H1 (cell line): Measurements from ENCODE around the gene BTBD7. TPM values are rescaled to one million over a fixed set of nuclear protein-coding genes. Genes with fewer than 3 reads are reported as not detected.

Experiments
- CTCF ChIA-PET: fragments of 300-600 bp; sonication (Branson Sonifier 250); formaldehyde crosslinking; loops from one replicate; lab custom pipeline; 2021; ENCODE audit not compliant: partially characterized antibody; lab: Charles Lee
- POLR2A ChIA-PET: fragments of 300-600 bp; sonication (Branson Sonifier 250); formaldehyde crosslinking; loops from one replicate; lab custom pipeline; 2021; ENCODE audit warnings: inconsistent platforms; ENCODE audit not compliant: partially characterized antibody; lab: Charles Lee
- DNase-seq, 2 experiments: peaks; one replicate each; pipeline versions ENCODE4 v3.0.0 to v3.0.0-alpha.2; 2010 to 2022; ENCODE audit warnings: low spot score in 2 of 2, low read depth in 1 of 2, mixed read lengths in 1 of 2
- FAIRE-seq: peaks from 2 replicates; lab custom pipeline; 2011; peaks lifted over from hg19 to GRCh38; lab: Jason Lieb, UNC
- H2AFZ ChIP-seq: 2 replicates; pipeline ENCODE4 v1.8.1; 2012; ENCODE audit warnings: low read length, inconsistent platforms
- H2AK5ac ChIP-seq: 2 replicates; pipeline ENCODE4 v1.6.1; 2013; ENCODE audit warnings: low read depth, low read length
- H2BK120ac ChIP-seq: replicated peaks from 2 replicates; pipeline ENCODE3; 2013; ENCODE audit warnings: low read depth, low read length, inconsistent platforms
- H2BK12ac ChIP-seq: 2 replicates; pipeline ENCODE4 v1.6.1; 2013; ENCODE audit warnings: low read depth, low read length
- H2BK15ac ChIP-seq: 2 replicates; pipeline ENCODE4 v1.6.1; 2013; ENCODE audit warnings: low read length
- H2BK20ac ChIP-seq: 2 replicates; pipeline ENCODE4 v1.6.1; 2013; ENCODE audit warnings: low read length
- H2BK5ac ChIP-seq: 2 replicates; pipeline ENCODE4 v1.6.1; 2013; ENCODE audit warnings: low read depth, low read length
- H3K14ac ChIP-seq: 2 replicates; pipeline ENCODE4 v1.6.1; 2013; ENCODE audit warnings: inconsistent platforms; ENCODE audit not compliant: insufficient read length
- H3K18ac ChIP-seq: 2 replicates; pipeline ENCODE4 v1.6.1; 2013; ENCODE audit warnings: low read length; ENCODE audit errors: extremely low read depth
- H3K23ac ChIP-seq: 2 replicates; pipeline ENCODE4 v1.6.1; 2013; ENCODE audit warnings: inconsistent platforms; ENCODE audit not compliant: insufficient read length
- H3K23me2 ChIP-seq: 2 replicates; pipeline ENCODE4 v1.6.1; 2013; ENCODE audit warnings: low read depth, low read length
- H3K27ac ChIP-seq: 2 replicates; pipeline ENCODE4 v1.6.1; 2011; ENCODE audit warnings: low read depth, low read length, inconsistent platforms
- H3K27me3 ChIP-seq, 4 experiments: replicated peaks in 1 of 4; 1 replicate in 1 of 4; 2 replicates in 3 of 4; pipeline versions ENCODE4 v1.6.1 to v1.8.1; 2011 to 2013; ENCODE audit warnings: low read length in 3 of 4, mild to moderate bottlenecking in 3 of 4, inconsistent platforms in 2 of 4, mixed read lengths in 2 of 4, moderate library complexity in 1 of 4; ENCODE audit not compliant: control insufficient read depth in 3 of 4, insufficient read depth in 3 of 4; ENCODE audit errors: extremely low read depth in 1 of 4
- H3K36me3 ChIP-seq, 4 experiments: 2 replicates each; pipeline versions ENCODE4 v1.6.1 to v1.8.1; 2011 to 2013; ENCODE audit warnings: mild to moderate bottlenecking in 4 of 4, low read length in 3 of 4, moderate library complexity in 2 of 4, control low read depth in 1 of 4, inconsistent platforms in 1 of 4; ENCODE audit not compliant: insufficient read depth in 4 of 4, control insufficient read depth in 2 of 4
- H3K4ac ChIP-seq: replicated peaks from 2 replicates; pipeline ENCODE3; 2013; ENCODE audit warnings: low read length, low read depth, mixed read lengths, inconsistent platforms; ENCODE audit not compliant: insufficient read length
- H3K4me1 ChIP-seq, 4 experiments: replicated peaks in 1 of 4; 1 replicate in 1 of 4; 2 replicates in 3 of 4; pipeline versions ENCODE4 v1.6.1 to v1.8.1; 2011 to 2013; ENCODE audit warnings: low read length in 3 of 4, inconsistent platforms in 2 of 4, mixed read lengths in 1 of 4; ENCODE audit not compliant: insufficient read depth in 4 of 4, control insufficient read depth in 3 of 4
- H3K4me2 ChIP-seq, 2 experiments: 2 replicates each; pipeline versions ENCODE4 v1.6.1 to v1.8.1; 2011 to 2013; ENCODE audit warnings: low read depth in 2 of 2, low read length in 2 of 2, control low read depth in 1 of 2, inconsistent platforms in 1 of 2, mild to moderate bottlenecking in 1 of 2; ENCODE audit not compliant: insufficient read depth in 1 of 2
- H3K4me3 ChIP-seq, 4 experiments: fragments of 200-600, 300-600 bp in 1 of 4; sonication (generic), shearing (Covaris generic), sonication (Bioruptor Twin) in 1 of 4; 2 replicates each; pipeline versions ENCODE4 v1.5.1 to v1.8.1; 2011 to 2016; ENCODE audit warnings: low read length in 4 of 4, low read depth in 3 of 4, control low read depth in 2 of 4, inconsistent platforms in 2 of 4, mild to moderate bottlenecking in 2 of 4, mixed read lengths in 1 of 4, moderate library complexity in 1 of 4; ENCODE audit not compliant: insufficient read depth in 2 of 4; ENCODE audit errors: extremely low read depth in 1 of 4
- H3K56ac ChIP-seq: replicated peaks from 2 replicates; pipeline ENCODE3; 2013; ENCODE audit warnings: low read depth, mild to moderate bottlenecking, mixed read lengths, low read length, inconsistent platforms; ENCODE audit not compliant: insufficient read length
- H3K79me1 ChIP-seq: 2 replicates; pipeline ENCODE4 v1.6.1; 2013; ENCODE audit warnings: low read depth, low read length, control low read depth
- H3K79me2 ChIP-seq, 2 experiments: 2 replicates each; pipeline versions ENCODE4 v1.6.1 to v1.8.1; 2012 to 2013; ENCODE audit warnings: low read length in 2 of 2, mild to moderate bottlenecking in 2 of 2, inconsistent platforms in 1 of 2; ENCODE audit not compliant: insufficient read depth in 2 of 2, control insufficient read depth in 1 of 2
- H3K9ac ChIP-seq, 4 experiments: replicated peaks in 1 of 4; 1 replicate in 1 of 4; 2 replicates in 3 of 4; pipeline versions ENCODE4 v1.6.1 to v1.8.1; 2011 to 2013; ENCODE audit warnings: low read depth in 3 of 4, low read length in 3 of 4, control low read depth in 2 of 4, mild to moderate bottlenecking in 2 of 4, moderate library complexity in 2 of 4, inconsistent platforms in 1 of 4; ENCODE audit errors: extremely low read depth in 1 of 4
- H3K9me3 ChIP-seq, 2 experiments: 2 replicates each; pipeline versions ENCODE4 v1.6.1 to v1.8.1; 2012 to 2013; ENCODE audit warnings: mild to moderate bottlenecking in 2 of 2, moderate library complexity in 2 of 2, control low read depth in 1 of 2, inconsistent platforms in 1 of 2, low read depth in 1 of 2, low read length in 1 of 2, mixed read lengths in 1 of 2; ENCODE audit not compliant: insufficient read depth in 2 of 2
- H4K20me1 ChIP-seq, 2 experiments: replicated peaks in 1 of 2; 2 replicates each; pipeline versions ENCODE3 to v1.8.1; 2011 to 2013; ENCODE audit warnings: inconsistent platforms in 2 of 2, low read length in 2 of 2, mild to moderate bottlenecking in 1 of 2; ENCODE audit not compliant: insufficient read depth in 2 of 2, control insufficient read depth in 1 of 2
- H4K5ac ChIP-seq: 2 replicates; pipeline ENCODE4 v1.6.1; 2013; ENCODE audit warnings: low read length, low read depth, mixed read lengths, inconsistent platforms; ENCODE audit not compliant: insufficient read length
- H4K8ac ChIP-seq: 2 replicates; pipeline ENCODE4 v1.8.0; 2013; ENCODE audit warnings: mild to moderate bottlenecking, moderate library complexity, low read length, inconsistent platforms; ENCODE audit not compliant: insufficient read depth; ENCODE audit errors: extremely low read depth
- H4K91ac ChIP-seq: replicated peaks from 2 replicates; pipeline ENCODE3; 2013; ENCODE audit warnings: low read length, mixed read lengths, inconsistent platforms; ENCODE audit not compliant: insufficient read length
- CEBPB ChIP-seq: IDR thresholded peaks from 2 replicates; pipeline ENCODE4 v1.6.1; 2012; ENCODE audit warnings: low read depth, low read length
- EP300 ChIP-seq, 2 experiments: IDR thresholded peaks; 1 replicate in 1 of 2; 2 replicates in 1 of 2; pipeline ENCODE4 v1.6.1; 2011 to 2012; ENCODE audit warnings: low read depth in 2 of 2, low read length in 2 of 2, mild to moderate bottlenecking in 2 of 2, borderline replicate concordance in 1 of 2, inconsistent platforms in 1 of 2, moderate library complexity in 1 of 2
- HDAC6 ChIP-seq: IDR thresholded peaks from one replicate; pipeline ENCODE4 v1.7.1; 2012; ENCODE audit warnings: low read depth, mild to moderate bottlenecking, inconsistent platforms, low read length, moderate library complexity
- MAX ChIP-seq: IDR thresholded peaks from 2 replicates; pipeline ENCODE4 v1.6.1; 2012; ENCODE audit warnings: inconsistent platforms
- SP2 ChIP-seq: IDR thresholded peaks from 2 replicates; pipeline ENCODE4 v1.6.1; 2012; ENCODE audit warnings: mild to moderate bottlenecking, low read length, inconsistent platforms
- TCF12 ChIP-seq: IDR thresholded peaks from 2 replicates; pipeline ENCODE4 v1.6.1; 2011; ENCODE audit warnings: low read depth, mild to moderate bottlenecking, low read length
- WGBS, 2 experiments: shearing (Covaris generic) in 1 of 2; methylation state at CpG; one replicate each; pipeline versions ENCODE4 v1.1.6 to v1.1.7; 2013 to 2015; ENCODE audit warnings: low lambda C conversion rate in 2 of 2, mixed read lengths in 2 of 2, inconsistent platforms in 1 of 2, low coverage in 1 of 2, missing lambda C conversion rate in 1 of 2; ENCODE audit not compliant: insufficient replicate concordance in 2 of 2, insufficient coverage in 1 of 2, insufficient read length in 1 of 2; ENCODE audit errors: extremely low coverage in 1 of 2, missing lambda C conversion rate in 1 of 2; 5-methylcytosine and 5-hydroxymethylcytosine counted together
- polyA plus RNA-seq, 7 experiments: library from polyadenylated mRNA; depleted of rRNA in 3 of 7; stranded (reverse) in 5 of 7; unstranded in 2 of 7; fragments of >200 nt in 5 of 7; fragments of 200-250 nt in 2 of 7; gene quantifications; 1 replicate in 5 of 7; 2 replicates in 1 of 7; 4 replicates in 1 of 7; pipeline versions ENCODE4 v1.2.1 to v1.2.3, GENCODE V29; 2011 to 2013; ENCODE audit warnings: missing spikeins in 2 of 7, mixed read lengths in 2 of 7
- total RNA-seq: library from RNA; stranded (reverse); fragmentation: NEBNext Ultra II Directional; extraction: Animal tissue kit (Norgen Biotek cat#: 25700); gene quantifications from 2 replicates; pipeline ENCODE4 v1.2.1, GENCODE V29; 2021

Gene BTBD7
- total and polyA plus RNA-seq, 2 of the 8 experiments (the other 6 are each of a cell fraction or from before 2014, with no cell fraction given): 12.1 to 46.1 TPM

DNA sequence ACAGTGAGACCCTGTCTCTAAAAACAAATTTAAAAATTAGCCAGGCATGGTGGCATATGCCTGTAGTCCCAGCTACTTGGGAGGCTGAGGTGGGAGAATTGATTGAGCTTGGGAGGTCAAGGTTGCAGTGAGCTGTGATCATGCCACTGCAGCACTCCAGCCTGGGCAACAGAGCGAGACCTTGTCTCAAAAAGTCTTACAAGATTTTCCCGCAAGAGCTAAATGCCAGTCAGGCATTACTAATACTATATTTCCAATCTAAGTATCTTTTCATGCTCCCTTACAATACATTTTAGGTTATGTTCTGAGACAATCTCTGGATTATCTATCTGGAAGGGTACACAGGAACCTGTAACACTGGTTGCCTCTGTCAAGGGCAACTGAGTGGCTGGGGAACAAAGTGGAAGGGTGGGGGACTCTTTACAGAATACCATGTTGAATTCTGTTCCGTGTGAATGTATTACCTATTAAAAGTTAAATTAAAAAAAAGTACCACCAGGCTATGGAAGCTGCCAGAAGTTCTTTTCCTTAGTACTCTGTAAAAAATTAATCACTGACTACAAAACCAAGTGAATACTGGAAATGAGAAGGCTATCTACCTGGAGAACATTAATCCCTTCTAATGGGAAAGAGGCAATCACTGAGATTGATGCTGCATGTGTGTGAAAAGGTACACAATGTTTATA is 56.7 kb downstream of the BTBD7 start:
- Histone ChIP-seq H3K4me2 (no peak overlapping the region), H3K4ac (no peak overlapping the region), H2AK5ac (no peak overlapping the region), H3K23me2 (no peaks in the 10 kb centered on the region), H4K20me1 (peaks cover 0 to 2% of the 10 kb centered on the region in 2 experiments), H2BK12ac (no peak overlapping the region), H2BK120ac (no peak overlapping the region), H3K23ac (no peak overlapping the region), H2BK5ac (no peak overlapping the region), H4K91ac (no peak overlapping the region), H3K27ac (no peak overlapping the region), H3K56ac (no peak overlapping the region), H3K18ac (no peak overlapping the region), H2BK20ac (no peak overlapping the region), H3K79me2 (peaks cover 0 to 3% of the 10 kb centered on the region in 2 experiments; a peak in 1 of 4 replicates), H3K9ac (no peak overlapping the region), H3K79me1 (peaks cover 3% of the 10 kb centered on the region; the same call in 1 of the 2 replicates), H4K5ac (no peak overlapping the region), H3K36me3 (peaks cover 0 to 2% (median 0%) of the 10 kb centered on the region in 4 experiments; a peak in 1 of 8 replicates), H3K4me3 (no peak overlapping the region), H4K8ac (no peak overlapping the region), H3K27me3 (no peaks in the 10 kb centered on the region), H2AFZ (no peak overlapping the region), H3K4me1 (peaks cover 0 to 2% (median 0%) of the 10 kb centered on the region in 4 experiments; a peak in 1 of 7 replicates), H2BK15ac (no peak overlapping the region), H3K14ac (no peak overlapping the region), H3K9me3 (no peaks in the 10 kb centered on the region)
- ChIA-PET POLR2A (interaction anchor here (2.2 kb wide), 1 partner anchor 11 kb away, joined by 9 read pairs; no protein-coding TSS in a partner anchor), CTCF (interaction anchor here (1.2 to 1.5 kb wide), 2 partner anchors 26 to 27 kb away, joined by 3 to 5 read pairs; no protein-coding TSS in a partner anchor)
- no peak for FAIRE-seq
- no peak for TF ChIP-seq HDAC6
- no peak for TF ChIP-seq EP300 (IDR thresholded peaks at IDR 0.05; ENCODE audit: borderline replicate concordance in 1 of 2, low read depth in 2 of 2, low read length in 2 of 2)
- no peak for TF ChIP-seq MAX
- TF ChIP-seq TCF12: no peak
- TF ChIP-seq SP2: no peak
- TF ChIP-seq CEBPB: no peak
- DNase-seq: no peak
- 94% methylated on average over 3 of the region's 3 CpGs; no CpG with 5 or more reads in 1 of the 2 experiments for WGBS, 2 experiments
